CD4-positive, alpha-beta memory T cell (primary cell): ENCODE data around the gene AGAP1. TPM values are rescaled to one million over a fixed set of nuclear protein-coding genes. Genes with fewer than 3 reads are reported as not detected.

Source experiments
- CTCF ChIA-PET: fragments of 350-600 bp; sonication (Branson Sonifier 250); formaldehyde crosslinking; loops from one replicate; lab custom pipeline; 2021; ENCODE audit warnings: inconsistent platforms; ENCODE audit not compliant: partially characterized antibody; lab: Charles Lee
- POLR2A ChIA-PET: fragments of 350-600 bp; sonication (Branson Sonifier 250); formaldehyde crosslinking; loops from one replicate; lab custom pipeline; 2021; ENCODE audit not compliant: partially characterized antibody; lab: Charles Lee
- DNase-seq, 5 donors: peaks; one replicate each; pipeline versions ENCODE4 v3.0.0 to v3.0.0-alpha.2; 2020 to 2022; ENCODE audit warnings: mixed read lengths in 1 of 5
- H3K27ac ChIP-seq: one replicate; pipeline ENCODE4 v1.7.0; 2013; ENCODE audit warnings: low read depth, low read length
- H3K27me3 ChIP-seq: 2 replicates; pipeline ENCODE4 v1.7.0; 2013; ENCODE audit warnings: mild to moderate bottlenecking, low read length, moderate library complexity; ENCODE audit not compliant: insufficient read depth
- H3K36me3 ChIP-seq: 2 replicates; pipeline ENCODE4 v1.7.0; 2013; ENCODE audit warnings: mild to moderate bottlenecking, low read length, moderate library complexity; ENCODE audit not compliant: insufficient read depth
- H3K4me1 ChIP-seq: 2 replicates; pipeline ENCODE4 v1.7.0; 2013; ENCODE audit warnings: mild to moderate bottlenecking, low read length, moderate library complexity; ENCODE audit not compliant: insufficient read depth
- H3K4me3 ChIP-seq, 2 donors: one replicate each; pipeline ENCODE4 v1.7.0; 2013; ENCODE audit warnings: low read length in 2 of 2, mild to moderate bottlenecking in 1 of 2
- H3K9me3 ChIP-seq, 2 donors: one replicate each; pipeline ENCODE4 v1.7.0; 2013; ENCODE audit warnings: low read length in 2 of 2, control low read depth in 1 of 2; ENCODE audit not compliant: control insufficient read depth in 1 of 2
- H3K27ac Mint-ChIP-seq, 7 donors: one replicate each; pipeline ENCODE4 v1.8.0; 2020 to 2021; ENCODE audit warnings: mixed read lengths in 7 of 7, mild to moderate bottlenecking in 6 of 7, inconsistent platforms in 3 of 7, moderate library complexity in 3 of 7
- H3K27me3 Mint-ChIP-seq, 2 donors: one replicate each; pipeline ENCODE4 v1.8.0; 2020 to 2021; ENCODE audit warnings: mixed read lengths in 2 of 2
- H3K36me3 Mint-ChIP-seq, 2 donors: one replicate each; pipeline ENCODE4 v1.8.0; 2020 to 2021; ENCODE audit warnings: mixed read lengths in 2 of 2, inconsistent platforms in 1 of 2, mild to moderate bottlenecking in 1 of 2
- H3K4me1 Mint-ChIP-seq, 4 donors: one replicate each; pipeline ENCODE4 v1.8.0; 2020 to 2021; ENCODE audit warnings: mixed read lengths in 4 of 4, mild to moderate bottlenecking in 1 of 4
- H3K4me3 Mint-ChIP-seq, 8 donors: one replicate each; pipeline ENCODE4 v1.8.0; 2020 to 2021; ENCODE audit warnings: mixed read lengths in 8 of 8, mild to moderate bottlenecking in 7 of 8, moderate library complexity in 6 of 8, inconsistent platforms in 3 of 8
- H3K9me3 Mint-ChIP-seq, 8 donors: one replicate each; pipeline ENCODE4 v1.8.0; 2020 to 2021; ENCODE audit warnings: mixed read lengths in 8 of 8, mild to moderate bottlenecking in 5 of 8, inconsistent platforms in 3 of 8, moderate library complexity in 1 of 8
- intact Hi-C: fragments of 100-400 bp; cut with micrococcal nuclease; formaldehyde crosslinking; loops from one replicate; pipeline ENCODE4 v1.15.1; 2023
- polyA plus RNA-seq, 2 donors: library from polyadenylated mRNA; unstranded; fragments of 300-500 nt; fragmentation: Illumina TruSeq; gene quantifications; one replicate each; pipeline ENCODE4 v1.2.3, GENCODE V29; 2021
- total RNA-seq, 2 experiments: library from RNA; stranded (reverse); gene quantifications; one replicate each; pipeline ENCODE4 v1.2.3, GENCODE V29; 2021

Gene AGAP1
- total and polyA plus RNA-seq, 4 experiments from 2014 or later, result 0.24 to 2.9 (median 1.9) TPM

DNA sequence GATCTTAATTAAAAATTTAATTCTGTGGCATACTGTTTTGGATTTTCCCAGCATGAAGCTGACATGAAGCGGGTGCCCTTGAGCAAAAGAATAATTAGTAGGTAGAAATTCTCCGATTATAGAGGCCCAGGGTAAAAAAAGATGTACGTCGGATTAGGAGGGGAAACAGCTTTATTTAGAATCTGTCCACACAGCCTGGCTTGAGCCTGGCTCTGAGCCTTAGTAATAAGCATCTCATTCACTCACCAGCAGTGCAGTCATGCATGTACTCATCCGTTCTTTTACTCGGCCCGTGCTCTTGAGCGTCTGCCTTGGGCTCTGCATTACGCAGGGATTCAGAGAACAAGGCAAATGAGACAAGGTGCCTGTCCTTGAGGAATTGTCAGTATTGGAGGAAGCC is 219.3 kb downstream of the AGAP1 start:
- POLR2A ChIA-PET, result no interaction called here
- no peak for DNase-seq
- H3K4me3 ChIP-seq, result no peak overlapping the region
- CTCF ChIA-PET, result interaction anchor here (0.6 kb wide), 1 partner anchor 38 kb away, joined by 3 read pairs; no protein-coding TSS in a partner anchor
- intact Hi-C loops, result no loop called here
- Mint-ChIP-seq H3K27ac (no peak overlapping the region), H3K4me3 (no peak overlapping the region), H3K9me3 (no peaks in the 10 kb centered on the region), H3K27me3 (no peaks in the 10 kb centered on the region), H3K36me3 (no peaks in the 10 kb centered on the region), H3K4me1 (peaks cover 0 to 3% (median 1%) of the 10 kb centered on the region in 4 donors)
- no peaks in the 10 kb centered on the region for H3K9me3 ChIP-seq
- no peaks in the 10 kb centered on the region for H3K36me3 ChIP-seq
- H3K4me1 ChIP-seq, result no peaks in the 10 kb centered on the region
- H3K27ac ChIP-seq, result no peak overlapping the region
- H3K27me3 ChIP-seq, result no peaks in the 10 kb centered on the region

DNA sequence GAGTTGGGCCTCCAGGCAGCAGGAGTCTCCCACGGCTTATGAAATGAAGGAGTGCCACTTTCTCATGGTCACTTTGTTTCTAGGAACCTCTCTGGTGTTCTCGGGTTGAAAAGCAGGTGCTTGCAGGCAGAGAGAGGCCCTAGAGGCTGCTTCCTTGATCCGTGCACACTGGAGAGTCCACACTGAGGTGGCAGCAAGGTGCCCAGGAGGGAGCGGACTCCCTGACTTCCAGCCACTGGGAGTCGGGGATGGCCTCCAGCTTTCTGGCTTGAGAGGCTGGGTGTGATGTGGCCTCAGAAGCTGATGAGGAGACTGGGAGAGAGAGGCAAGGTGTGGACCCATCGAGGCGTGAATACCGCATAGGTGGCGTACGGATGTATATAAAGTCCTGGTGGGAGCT is 221.8 kb downstream of the AGAP1 start:
- intact Hi-C loops, result no loop called here
- ChIA-PET POLR2A (no interaction called here), CTCF (no interaction called here)
- H3K4me1 ChIP-seq, result no peaks in the 10 kb centered on the region
- H3K36me3 Mint-ChIP-seq, result no peaks in the 10 kb centered on the region
- H3K4me1 Mint-ChIP-seq, result peaks cover 0 to 3% (median under 1%) of the 10 kb centered on the region in 4 donors
- H3K27ac ChIP-seq, result no peak overlapping the region
- H3K9me3 ChIP-seq, result no peaks in the 10 kb centered on the region
- H3K4me3 Mint-ChIP-seq, result no peak overlapping the region
- peaks cover 0 to 2% of the 10 kb centered on the region in 2 donors for H3K27me3 Mint-ChIP-seq
- H3K27me3 ChIP-seq, result no peaks in the 10 kb centered on the region
- no peak for DNase-seq
- H3K9me3 Mint-ChIP-seq, result no peaks in the 10 kb centered on the region
- H3K27ac Mint-ChIP-seq, result no peak overlapping the region
- H3K36me3 ChIP-seq, result no peaks in the 10 kb centered on the region
- no peak overlapping the region for H3K4me3 ChIP-seq

DNA sequence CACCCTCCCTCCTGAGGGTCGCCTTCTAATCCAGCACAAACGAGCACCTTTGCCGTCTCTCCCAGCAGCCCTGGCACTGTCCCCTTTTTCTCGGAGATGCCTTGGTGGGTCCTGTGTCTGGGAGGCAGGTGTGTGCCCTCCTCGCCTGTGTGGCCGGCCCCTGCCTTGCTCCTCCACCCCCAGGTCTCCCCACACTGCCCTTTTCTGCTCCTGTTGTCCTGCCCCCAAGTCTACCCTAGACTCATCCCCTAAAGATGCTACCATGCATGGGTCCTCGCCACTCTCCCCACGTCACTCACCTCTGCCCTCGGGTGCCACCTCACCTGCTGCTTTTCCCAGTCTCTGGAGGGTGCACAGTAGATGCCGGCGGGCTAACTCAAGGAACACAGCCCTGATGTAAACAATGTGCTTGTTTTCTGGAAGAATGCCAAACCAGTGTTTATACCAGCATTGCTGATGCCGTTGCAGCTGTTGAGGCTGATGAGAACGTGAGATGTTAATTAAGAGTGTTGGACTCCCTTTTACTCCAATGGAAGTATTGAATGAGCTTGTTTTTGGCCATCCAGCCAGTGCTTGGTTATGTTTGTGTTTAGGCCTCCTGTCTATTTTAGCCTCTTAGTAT is 223.1 kb downstream of the AGAP1 start:
- Mint-ChIP-seq H3K4me1 (peaks cover 0 to 3% (median under 1%) of the 10 kb centered on the region in 4 donors), H3K27ac (no peak overlapping the region), H3K36me3 (no peaks in the 10 kb centered on the region), H3K27me3 (peaks cover 0 to 2% of the 10 kb centered on the region in 2 donors), H3K4me3 (no peak overlapping the region), H3K9me3 (no peaks in the 10 kb centered on the region)
- H3K27me3 ChIP-seq, result no peaks in the 10 kb centered on the region
- H3K9me3 ChIP-seq, result no peaks in the 10 kb centered on the region
- no peaks in the 10 kb centered on the region for H3K4me1 ChIP-seq
- ChIA-PET CTCF (no interaction called here), POLR2A (no interaction called here)
- H3K27ac ChIP-seq, result no peak overlapping the region
- H3K36me3 ChIP-seq, result no peaks in the 10 kb centered on the region
- intact Hi-C loops, result no loop called here
- H3K4me3 ChIP-seq, result no peak overlapping the region
- no peak for DNase-seq

DNA sequence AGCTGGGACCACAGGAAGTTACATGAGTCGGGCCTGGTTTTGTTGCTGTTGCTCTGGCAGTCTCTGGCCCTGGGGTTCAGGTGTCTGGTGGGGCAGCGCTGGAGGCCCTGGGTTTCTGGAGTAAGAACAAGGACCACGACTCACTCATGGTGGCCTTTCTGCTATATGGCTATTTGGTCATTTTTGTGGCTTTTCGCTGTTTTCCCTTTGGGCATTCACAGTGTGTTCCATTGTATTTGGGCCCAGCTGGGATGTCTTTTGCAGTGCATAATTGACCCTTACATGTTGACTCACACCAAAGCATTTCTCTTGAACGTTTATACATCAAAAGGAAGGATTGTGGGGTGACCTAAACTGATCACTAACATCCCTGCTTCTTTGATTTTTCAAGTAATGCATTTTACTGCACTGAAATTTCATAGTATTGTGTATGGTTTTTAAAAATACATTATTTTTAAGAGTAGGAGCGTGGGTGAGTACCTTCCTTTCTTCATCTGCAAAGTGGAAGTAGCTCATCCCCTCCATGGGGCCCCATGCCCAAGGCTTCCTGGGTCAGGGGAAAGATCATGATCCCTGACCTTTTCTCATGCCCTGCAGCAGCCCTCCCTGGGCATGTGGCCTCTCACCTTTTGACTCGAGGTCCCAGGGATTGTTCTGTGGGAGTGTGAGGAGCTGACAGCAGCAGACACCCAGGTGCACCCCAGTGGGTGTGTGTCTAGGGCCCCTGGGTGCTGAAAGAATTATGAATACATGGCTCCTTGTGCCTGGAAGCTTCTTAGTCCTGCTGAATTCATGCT is 225.5 kb downstream of the AGAP1 start:
- intact Hi-C loops, result no loop called here
- no peak overlapping the region for H3K4me3 ChIP-seq

DNA sequence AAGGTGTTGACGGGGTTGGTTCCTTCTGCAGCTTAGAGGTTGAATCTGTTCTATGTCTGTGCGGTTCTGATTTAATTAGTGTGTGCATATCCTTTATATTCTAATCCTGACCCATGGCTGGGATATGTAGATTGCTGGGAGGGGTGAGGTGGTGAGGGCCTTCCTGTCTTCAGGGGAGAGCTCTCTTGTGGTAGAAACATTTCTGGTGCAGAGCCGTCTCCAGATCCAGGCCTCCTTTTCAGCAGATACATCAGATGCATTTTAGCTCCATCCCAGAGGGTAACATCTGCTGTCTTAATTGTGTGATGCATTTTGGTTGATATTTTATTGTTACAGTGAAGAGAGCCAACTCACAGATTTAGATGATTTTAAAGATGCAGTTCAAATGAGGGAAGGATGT is 227.8 kb downstream of the AGAP1 start:
- H3K4me3 Mint-ChIP-seq, result no peak overlapping the region
- intact Hi-C loops, result no loop called here
- no peak for DNase-seq
- H3K36me3 Mint-ChIP-seq, result no peaks in the 10 kb centered on the region
- H3K4me1 ChIP-seq, result no peaks in the 10 kb centered on the region
- H3K27ac Mint-ChIP-seq, result no peak overlapping the region
- no peaks in the 10 kb centered on the region for H3K27me3 ChIP-seq
- CTCF ChIA-PET, result no interaction called here
- no peaks in the 10 kb centered on the region for H3K9me3 Mint-ChIP-seq
- no peaks in the 10 kb centered on the region for H3K36me3 ChIP-seq
- H3K9me3 ChIP-seq, result no peaks in the 10 kb centered on the region
- H3K4me1 Mint-ChIP-seq, result no peaks in the 10 kb centered on the region
- no peak overlapping the region for H3K27ac ChIP-seq
- H3K4me3 ChIP-seq, result no peak overlapping the region
- peaks cover 0 to 2% of the 10 kb centered on the region in 2 donors for H3K27me3 Mint-ChIP-seq
- POLR2A ChIA-PET, result no interaction called here

More for the DNA sequence above, 225.5 kb downstream of the AGAP1 start:
- ChIA-PET POLR2A (no interaction called here), CTCF (interaction anchor here (1.2 kb wide), 2 partner anchors 26 to 46 kb away, joined by 3 to 4 read pairs; no protein-coding TSS in a partner anchor)
- Histone ChIP-seq H3K27ac (no peak overlapping the region), H3K36me3 (no peaks in the 10 kb centered on the region), H3K27me3 (no peaks in the 10 kb centered on the region), H3K4me1 (no peaks in the 10 kb centered on the region), H3K9me3 (no peaks in the 10 kb centered on the region)
- Mint-ChIP-seq H3K27ac (no peak overlapping the region), H3K36me3 (no peaks in the 10 kb centered on the region), H3K27me3 (peaks cover 0 to 2% of the 10 kb centered on the region in 2 donors), H3K9me3 (no peaks in the 10 kb centered on the region), H3K4me1 (peaks cover 0 to 1% (median under 1%) of the 10 kb centered on the region in 4 donors), H3K4me3 (no peak overlapping the region)
- DNase-seq, result no peak

DNA sequence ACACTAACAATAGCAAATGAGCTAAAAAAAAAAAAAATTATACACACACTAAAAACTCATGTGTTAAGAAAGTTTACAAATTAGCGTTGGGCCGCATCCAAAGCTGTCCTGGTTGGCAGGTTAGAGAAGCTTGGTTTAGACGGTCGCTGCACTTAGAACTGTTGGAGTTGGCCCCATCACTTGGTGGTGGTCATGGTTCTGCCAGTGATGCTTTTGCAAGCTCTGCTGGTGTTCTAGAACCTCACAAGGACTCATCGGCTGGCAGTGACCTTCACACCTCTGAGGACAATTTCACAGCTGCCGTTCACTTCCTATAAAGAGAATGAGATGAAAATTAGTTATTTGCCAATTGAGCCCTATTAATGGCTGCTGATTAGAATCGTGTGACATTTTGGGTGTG is 229.0 kb downstream of the AGAP1 start:
- POLR2A ChIA-PET, result no interaction called here
- H3K9me3 ChIP-seq, result no peaks in the 10 kb centered on the region
- H3K27ac ChIP-seq, result no peak overlapping the region

DNA sequence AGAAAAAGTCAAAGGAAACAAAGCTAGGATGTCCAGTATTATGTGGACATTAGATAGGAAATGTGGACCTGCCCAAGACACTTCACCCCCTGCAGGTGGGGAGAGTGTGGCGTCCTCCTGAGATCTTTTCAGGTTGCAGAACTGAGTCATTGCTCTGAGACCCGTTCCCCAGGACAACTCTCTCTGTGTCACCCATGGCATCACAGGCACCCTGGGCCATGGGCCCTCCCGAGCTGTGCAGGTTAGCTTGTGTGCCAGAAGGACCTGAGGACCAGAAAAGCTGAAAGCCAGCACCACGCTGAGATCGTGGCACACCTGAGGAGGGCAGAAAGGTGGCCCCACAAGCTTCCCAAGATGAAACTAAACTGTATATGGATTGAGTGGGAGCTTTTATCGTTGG is 229.5 kb downstream of the AGAP1 start:
- intact Hi-C loops, result no loop called here

More for the DNA sequence above, 229.0 kb downstream of the AGAP1 start:
- no peaks in the 10 kb centered on the region for H3K9me3 Mint-ChIP-seq
- H3K36me3 ChIP-seq, result no peaks in the 10 kb centered on the region
- H3K4me1 Mint-ChIP-seq, result no peaks in the 10 kb centered on the region
- intact Hi-C loops, result no loop called here
- H3K4me3 ChIP-seq, result no peak overlapping the region
- no peak overlapping the region for H3K4me3 Mint-ChIP-seq
- peaks cover 0 to 2% of the 10 kb centered on the region in 2 donors for H3K27me3 Mint-ChIP-seq
- no peak overlapping the region for H3K27ac Mint-ChIP-seq
- no peaks in the 10 kb centered on the region for H3K27me3 ChIP-seq
- no peak for DNase-seq
- CTCF ChIA-PET, result interaction anchor here (0.7 kb wide), 1 partner anchor 545 kb away, joined by 3 read pairs; no protein-coding TSS in a partner anchor
- H3K36me3 Mint-ChIP-seq, result no peaks in the 10 kb centered on the region
- H3K4me1 ChIP-seq, result no peaks in the 10 kb centered on the region

More for the DNA sequence above, 229.5 kb downstream of the AGAP1 start:
- Histone ChIP-seq H3K9me3 (no peaks in the 10 kb centered on the region), H3K27ac (no peak overlapping the region), H3K4me1 (no peaks in the 10 kb centered on the region), H3K36me3 (no peaks in the 10 kb centered on the region), H3K4me3 (no peak overlapping the region), H3K27me3 (no peaks in the 10 kb centered on the region)
- ChIA-PET CTCF (interaction anchor here (0.7 to 1.4 kb wide), 2 partner anchors 43 to 546 kb away, joined by 3 to 5 read pairs; no protein-coding TSS in a partner anchor), POLR2A (no interaction called here)
- no peaks in the 10 kb centered on the region for H3K4me1 Mint-ChIP-seq
- no peak overlapping the region for H3K27ac Mint-ChIP-seq
- no peak for DNase-seq
- no peaks in the 10 kb centered on the region for H3K36me3 Mint-ChIP-seq
- no peaks in the 10 kb centered on the region for H3K9me3 Mint-ChIP-seq
- H3K4me3 Mint-ChIP-seq, result no peak overlapping the region
- peaks cover 0 to 2% of the 10 kb centered on the region in 2 donors for H3K27me3 Mint-ChIP-seq
